Caco-2 (cell line): ENCODE results near the gene POLE3. TPM values are rescaled to one million over a fixed set of nuclear protein-coding genes. Genes with fewer than 3 reads are reported as not detected.

Experiments used
- BruUV-seq: library from RNA; stranded (reverse); fragments of 400-500 nt; replicated peaks from 2 replicates; lab custom pipeline; 2021; lab: Mats Ljungman, UMichigan
- CTCF ChIA-PET: fragments of 300-600 bp; sonication (Branson Sonifier 250); formaldehyde crosslinking; loops from one replicate; lab custom pipeline; 2022; ENCODE audit warnings: antibody characterized with exemption; lab: Charles Lee
- POLR2A ChIA-PET: fragments of 300-600 bp; sonication (Branson Sonifier 250); formaldehyde crosslinking; loops from one replicate; lab custom pipeline; 2022; ENCODE audit warnings: antibody characterized with exemption; lab: Charles Lee
- DNase-seq, 2 experiments: peaks; one replicate each; pipeline versions ENCODE4 v3.0.0 to v3.0.0-alpha.2; 2020 to 2022
- H3K27me3 ChIP-seq: replicated peaks from 2 replicates; pipeline ENCODE4 v1.6.0; 2011; ENCODE audit warnings: low read length; ENCODE audit not compliant: control insufficient read depth, insufficient read depth
- H3K36me3 ChIP-seq: 2 replicates; pipeline ENCODE4 v1.5.1; 2011; ENCODE audit warnings: low read length; ENCODE audit not compliant: control insufficient read depth, insufficient read depth
- H3K4me1 ChIP-seq: fragments of 250-450 bp; sonication (Bioruptor Pico); 2 replicates; pipeline ENCODE4 v1.5.1; 2020; ENCODE audit warnings: mild to moderate bottlenecking
- H3K4me3 ChIP-seq: 2 replicates; pipeline ENCODE4 v1.5.1; 2011; ENCODE audit warnings: low read depth, mild to moderate bottlenecking, control low read depth, low read length
- H3K9me3 ChIP-seq: fragments of 250-450 bp; sonication (Bioruptor Pico); 2 replicates; pipeline ENCODE4 v1.5.1; 2020; ENCODE audit warnings: mild to moderate bottlenecking, moderate library complexity
- H3K27ac Mint-ChIP-seq: one replicate; pipeline ENCODE4 v1.8.0; 2022; ENCODE audit warnings: mixed read lengths; ENCODE audit not compliant: unreplicated experiment
- H3K27me3 Mint-ChIP-seq: one replicate; pipeline ENCODE4 v1.8.0; 2022; ENCODE audit warnings: mixed read lengths; ENCODE audit not compliant: insufficient read depth, unreplicated experiment
- H3K36me3 Mint-ChIP-seq: one replicate; pipeline ENCODE4 v1.8.0; 2022; ENCODE audit warnings: mild to moderate bottlenecking, mixed read lengths; ENCODE audit not compliant: insufficient read depth, unreplicated experiment
- H3K4me1 Mint-ChIP-seq: one replicate; pipeline ENCODE4 v1.8.0; 2022; ENCODE audit warnings: low read depth, mixed read lengths; ENCODE audit not compliant: unreplicated experiment
- H3K4me3 Mint-ChIP-seq: one replicate; pipeline ENCODE4 v1.8.0; 2022; ENCODE audit warnings: mild to moderate bottlenecking, moderate library complexity, mixed read lengths; ENCODE audit not compliant: unreplicated experiment
- H3K9me3 Mint-ChIP-seq: one replicate; pipeline ENCODE4 v1.8.0; 2022; ENCODE audit warnings: mixed read lengths; ENCODE audit not compliant: unreplicated experiment
- intact Hi-C: fragments of 100-400 bp; cut with micrococcal nuclease; formaldehyde crosslinking; loops from one replicate; pipeline ENCODE4 v1.10.0; 2022; ENCODE audit not compliant: unreplicated experiment
- total RNA-seq: library from RNA; stranded (reverse); gene quantifications from 2 replicates; pipeline ENCODE4 v1.2.3, GENCODE V29; 2022
- TF ChIP-seq, protein P1 (sequence below), 2 experiments: fragments of 200-600 bp in 1 of 2; IDR thresholded peaks; 1 replicate in 1 of 2; 2 replicates in 1 of 2; pipeline versions ENCODE4 v1.5.1 to v1.8.0; 2011 to 2022; ENCODE audit warnings: antibody characterized with exemption in 1 of 2, control low read depth in 1 of 2, inconsistent platforms in 1 of 2, low read depth in 1 of 2, low read length in 1 of 2, mild to moderate bottlenecking in 1 of 2, moderate library complexity in 1 of 2; ENCODE audit not compliant: insufficient read depth in 1 of 2, severe bottlenecking in 1 of 2, unreplicated experiment in 1 of 2

POLE3 gene
- total RNA-seq, 1 experiment from 2014 or later, result 57.2 TPM

GRCh38 chr9:113398796-113399195, 11.7 kb downstream of the POLE3 start:
- Mint-ChIP-seq H3K4me1 (peaks cover 20% of the 10 kb centered on the region), H3K9me3 (no peaks in the 10 kb centered on the region), H3K27ac (no peak overlapping the region), H3K4me3 (no peak overlapping the region), H3K36me3 (peaks cover 18% of the 10 kb centered on the region), H3K27me3 (no peaks in the 10 kb centered on the region)
- Histone ChIP-seq H3K27me3 (no peaks in the 10 kb centered on the region), H3K36me3 (no peaks in the 10 kb centered on the region), H3K4me1 (peaks cover 36% of the 10 kb centered on the region), H3K9me3 (no peaks in the 10 kb centered on the region), H3K4me3 (no peak overlapping the region)
- intact Hi-C loops, result no loop called here
- POLR2A ChIA-PET, result no interaction called here
- no peak for DNase-seq
- no TSS peak for BruUV-seq
- CTCF ChIA-PET, result no interaction called here
- TF ChIP-seq, protein P1, sequence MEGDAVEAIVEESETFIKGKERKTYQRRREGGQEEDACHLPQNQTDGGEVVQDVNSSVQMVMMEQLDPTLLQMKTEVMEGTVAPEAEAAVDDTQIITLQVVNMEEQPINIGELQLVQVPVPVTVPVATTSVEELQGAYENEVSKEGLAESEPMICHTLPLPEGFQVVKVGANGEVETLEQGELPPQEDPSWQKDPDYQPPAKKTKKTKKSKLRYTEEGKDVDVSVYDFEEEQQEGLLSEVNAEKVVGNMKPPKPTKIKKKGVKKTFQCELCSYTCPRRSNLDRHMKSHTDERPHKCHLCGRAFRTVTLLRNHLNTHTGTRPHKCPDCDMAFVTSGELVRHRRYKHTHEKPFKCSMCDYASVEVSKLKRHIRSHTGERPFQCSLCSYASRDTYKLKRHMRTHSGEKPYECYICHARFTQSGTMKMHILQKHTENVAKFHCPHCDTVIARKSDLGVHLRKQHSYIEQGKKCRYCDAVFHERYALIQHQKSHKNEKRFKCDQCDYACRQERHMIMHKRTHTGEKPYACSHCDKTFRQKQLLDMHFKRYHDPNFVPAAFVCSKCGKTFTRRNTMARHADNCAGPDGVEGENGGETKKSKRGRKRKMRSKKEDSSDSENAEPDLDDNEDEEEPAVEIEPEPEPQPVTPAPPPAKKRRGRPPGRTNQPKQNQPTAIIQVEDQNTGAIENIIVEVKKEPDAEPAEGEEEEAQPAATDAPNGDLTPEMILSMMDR (IDR thresholded peaks at IDR 0.05; ENCODE audit: insufficient read depth in 1 of 2, low read depth in 1 of 2, low read length in 1 of 2, severe bottlenecking in 1 of 2, unreplicated experiment in 1 of 2), result no peak

DNA sequence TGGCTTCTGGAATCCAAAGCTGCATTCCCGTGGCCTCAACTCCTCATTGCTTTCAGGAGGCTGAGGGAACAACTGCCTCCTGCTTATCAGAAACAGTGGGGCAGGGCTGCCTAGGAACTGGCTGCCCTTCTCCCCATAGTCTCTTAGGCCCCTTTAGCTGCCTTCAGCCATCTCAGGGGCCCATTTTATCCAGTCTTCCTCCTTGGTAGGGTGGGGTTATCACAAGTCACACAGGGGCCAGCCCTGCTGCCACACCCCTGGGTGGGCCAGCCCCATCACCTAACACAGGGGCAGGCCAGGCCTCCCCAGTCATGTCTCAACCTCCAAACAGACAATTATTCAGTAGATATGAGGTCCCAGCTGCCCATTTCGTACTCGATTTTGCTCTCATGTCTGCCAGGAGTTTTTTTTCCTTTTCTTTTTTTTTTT, 13.3 kb downstream of the POLE3 start:
- Mint-ChIP-seq H3K4me3 (no peak overlapping the region), H3K27me3 (no peaks in the 10 kb centered on the region), H3K4me1 (peaks cover 20% of the 10 kb centered on the region), H3K36me3 (peaks cover 20% of the 10 kb centered on the region), H3K27ac (no peak overlapping the region), H3K9me3 (no peaks in the 10 kb centered on the region)
- Histone ChIP-seq H3K27me3 (no peaks in the 10 kb centered on the region), H3K4me3 (no peak overlapping the region), H3K36me3 (no peaks in the 10 kb centered on the region), H3K4me1 (peaks cover 36% of the 10 kb centered on the region), H3K9me3 (no peaks in the 10 kb centered on the region)
- DNase-seq, result no peak
- TF ChIP-seq, protein P1 (IDR thresholded peaks at IDR 0.05; ENCODE audit: insufficient read depth in 1 of 2, low read depth in 1 of 2, low read length in 1 of 2, severe bottlenecking in 1 of 2, unreplicated experiment in 1 of 2), result no peak
- no TSS peak for BruUV-seq
- intact Hi-C loops, result no loop called here
- CTCF ChIA-PET, result interaction anchor here (0.5 kb wide), 1 partner anchor 231 kb away, joined by 3 read pairs; no protein-coding TSS in a partner anchor
- POLR2A ChIA-PET, result no interaction called here

GRCh38 chr9:113395000-113395861, 15.2 kb downstream of the POLE3 start:
- 0 out of 2 replicates have a peak, but pooled peaks cover 2% of the 10 kb centered on the region for H3K36me3 ChIP-seq
- Mint-ChIP-seq H3K4me3 (no peak overlapping the region), H3K36me3 (peaks cover 36% of the 10 kb centered on the region), H3K27ac (no peak overlapping the region), H3K27me3 (no peaks in the 10 kb centered on the region), H3K9me3 (no peaks in the 10 kb centered on the region), H3K4me1 (peaks cover 20% of the 10 kb centered on the region)
- ChIA-PET CTCF (no interaction called here), POLR2A (no interaction called here)
- no peaks in the 10 kb centered on the region for H3K9me3 ChIP-seq
- no TSS peak for BruUV-seq
- TF ChIP-seq, protein P1 (IDR thresholded peaks at IDR 0.05; ENCODE audit: insufficient read depth in 1 of 2, low read depth in 1 of 2, low read length in 1 of 2, severe bottlenecking in 1 of 2, unreplicated experiment in 1 of 2), result no peak
- no peak overlapping the region for H3K4me3 ChIP-seq
- no peaks in the 10 kb centered on the region for H3K27me3 ChIP-seq
- intact Hi-C loops, result no loop called here
- H3K4me1 ChIP-seq, result peaks cover 26% of the 10 kb centered on the region
- DNase-seq, result no peak
